HepG2 (cell line): ENCODE measurements around the gene ZBTB9. TPM values are rescaled to one million over a fixed set of nuclear protein-coding genes. Genes with fewer than 3 reads are reported as not detected.

Source experiments
- ATF3 ChIP-seq: sonication (generic); formaldehyde crosslinking; IDR thresholded peaks from 2 replicates; pipeline ENCODE4 v1.4.0; 2020; ENCODE audit warnings: missing genetic modification reagents
- GATAD1 ChIP-seq: IDR thresholded peaks from 2 replicates; pipeline ENCODE4 v1.6.1; 2016; ENCODE audit warnings: missing genetic modification reagents, missing compliant biosample characterization
- HMG20B ChIP-seq: conservative IDR thresholded peaks from 2 replicates; pipeline ENCODE4 v1.6.1; 2016; ENCODE audit warnings: missing genetic modification reagents, missing compliant biosample characterization
- HMGXB4 ChIP-seq, 2 experiments: sonication (generic) in 1 of 2; formaldehyde crosslinking in 1 of 2; IDR thresholded peaks; 2 replicates each; pipeline versions ENCODE4 v1.4.0 to v1.6.1; 2018 to 2020; ENCODE audit warnings: missing genetic modification reagents in 2 of 2, borderline replicate concordance in 1 of 2, low read depth in 1 of 2, mild to moderate bottlenecking in 1 of 2, missing biosample characterization in 1 of 2
- ISX ChIP-seq: sonication (generic); formaldehyde crosslinking; conservative IDR thresholded peaks from 2 replicates; pipeline ENCODE4 v1.5.0; 2020; ENCODE audit warnings: missing genetic modification reagents
- KLF11 ChIP-seq: IDR thresholded peaks from 2 replicates; pipeline ENCODE4 v1.6.1; 2016; ENCODE audit warnings: missing compliant biosample characterization
- MBD4 ChIP-seq: IDR thresholded peaks from 2 replicates; pipeline ENCODE4 v1.6.1; 2012; ENCODE audit warnings: low read length, inconsistent platforms, borderline replicate concordance
- NCOA1 ChIP-seq: sonication (generic); formaldehyde crosslinking; IDR thresholded peaks from 2 replicates; pipeline ENCODE4 v1.9.0; 2021; ENCODE audit warnings: missing genetic modification reagents
- POGZ ChIP-seq: sonication (generic); formaldehyde crosslinking; IDR thresholded peaks from 2 replicates; pipeline ENCODE4 v1.4.0; 2020; ENCODE audit warnings: mild to moderate bottlenecking, missing genetic modification reagents
- SUZ12 ChIP-seq: fragments of 150-350 bp; IDR thresholded peaks from 2 replicates; pipeline ENCODE4 v1.6.1; 2014; ENCODE audit warnings: low read depth, low read length
- TCF12 ChIP-seq, 2 experiments: fragments of 450-650 bp in 1 of 2; sonication (generic) in 1 of 2; formaldehyde crosslinking in 1 of 2; IDR thresholded peaks; 2 replicates each; pipeline versions ENCODE4 v1.6.1 to v1.8.0; 2017 to 2022; ENCODE audit warnings: antibody characterized with exemption in 1 of 2, mild to moderate bottlenecking in 1 of 2, missing genetic modification reagents in 1 of 2, moderate library complexity in 1 of 2
- TGIF2 ChIP-seq: IDR thresholded peaks from 2 replicates; pipeline ENCODE4 v1.6.1; 2016; ENCODE audit warnings: control low read depth, missing compliant biosample characterization
- USF2 ChIP-seq, 2 experiments: sonication (generic) in 1 of 2; formaldehyde crosslinking in 1 of 2; IDR thresholded peaks; 2 replicates each; pipeline versions ENCODE4 v1.5.1 to v1.6.1; 2011 to 2020; ENCODE audit warnings: borderline replicate concordance in 1 of 2, low read depth in 1 of 2, low read length in 1 of 2, mild to moderate bottlenecking in 1 of 2, missing genetic modification reagents in 1 of 2, moderate library complexity in 1 of 2
- ZFP62 ChIP-seq: sonication (generic); formaldehyde crosslinking; IDR thresholded peaks from 2 replicates; pipeline ENCODE4 v1.4.0; 2020; ENCODE audit warnings: missing genetic modification reagents
- ZNF615 ChIP-seq: sonication (generic); formaldehyde crosslinking; IDR thresholded peaks from 2 replicates; pipeline ENCODE4 v1.5.0; 2020; ENCODE audit warnings: mild to moderate bottlenecking, missing genetic modification reagents, borderline replicate concordance
- polyA plus RNA-seq, 8 experiments: library from polyadenylated mRNA; depleted of rRNA in 3 of 8; stranded (reverse) in 7 of 8; unstranded in 1 of 8; fragments of >200 nt; fragmentation: Illumina TruSeq in 4 of 8; extraction: Trizol in 4 of 8; gene quantifications; 2 replicates each; pipeline versions ENCODE4 v1.2.1 to v1.2.3, GENCODE V29; 2011 to 2016; ENCODE audit warnings: low read depth in 4 of 8, missing spikeins in 1 of 8, mixed read lengths in 1 of 8; ENCODE audit not compliant: insufficient read depth in 1 of 8
- total RNA-seq, 5 experiments: library from RNA; depleted of rRNA; stranded (reverse); fragments of >200 nt; fragmentation: Illumina TruSeq; extraction: Trizol; gene quantifications; 2 replicates each; pipeline ENCODE4 v1.2.3, GENCODE V29; 2016; ENCODE audit warnings: low read depth in 1 of 5
- TF ChIP-seq, protein P1 (sequence below): sonication (generic); formaldehyde crosslinking; IDR thresholded peaks from 2 replicates; pipeline ENCODE4 v1.5.0; 2020; ENCODE audit warnings: missing genetic modification reagents
- TF ChIP-seq, protein P2 (sequence below): sonication (generic); formaldehyde crosslinking; IDR thresholded peaks from 2 replicates; pipeline ENCODE4 v1.5.0; 2020; ENCODE audit warnings: missing genetic modification reagents
- TF ChIP-seq, protein P3 (sequence below): sonication (generic); formaldehyde crosslinking; conservative IDR thresholded peaks from 2 replicates; pipeline ENCODE4 v1.4.0; 2020; ENCODE audit warnings: missing genetic modification reagents
- TF ChIP-seq, protein P4 (sequence below): sonication (generic); formaldehyde crosslinking; IDR thresholded peaks from 2 replicates; pipeline ENCODE4 v1.4.0; 2020; ENCODE audit warnings: mild to moderate bottlenecking, missing genetic modification reagents

The ZBTB9 gene
- total and polyA plus RNA-seq, 2 of the 13 experiments (the other 11 are each of a cell fraction or from before 2014, with no cell fraction given): 5.3 to 9.2 TPM

DNA sequence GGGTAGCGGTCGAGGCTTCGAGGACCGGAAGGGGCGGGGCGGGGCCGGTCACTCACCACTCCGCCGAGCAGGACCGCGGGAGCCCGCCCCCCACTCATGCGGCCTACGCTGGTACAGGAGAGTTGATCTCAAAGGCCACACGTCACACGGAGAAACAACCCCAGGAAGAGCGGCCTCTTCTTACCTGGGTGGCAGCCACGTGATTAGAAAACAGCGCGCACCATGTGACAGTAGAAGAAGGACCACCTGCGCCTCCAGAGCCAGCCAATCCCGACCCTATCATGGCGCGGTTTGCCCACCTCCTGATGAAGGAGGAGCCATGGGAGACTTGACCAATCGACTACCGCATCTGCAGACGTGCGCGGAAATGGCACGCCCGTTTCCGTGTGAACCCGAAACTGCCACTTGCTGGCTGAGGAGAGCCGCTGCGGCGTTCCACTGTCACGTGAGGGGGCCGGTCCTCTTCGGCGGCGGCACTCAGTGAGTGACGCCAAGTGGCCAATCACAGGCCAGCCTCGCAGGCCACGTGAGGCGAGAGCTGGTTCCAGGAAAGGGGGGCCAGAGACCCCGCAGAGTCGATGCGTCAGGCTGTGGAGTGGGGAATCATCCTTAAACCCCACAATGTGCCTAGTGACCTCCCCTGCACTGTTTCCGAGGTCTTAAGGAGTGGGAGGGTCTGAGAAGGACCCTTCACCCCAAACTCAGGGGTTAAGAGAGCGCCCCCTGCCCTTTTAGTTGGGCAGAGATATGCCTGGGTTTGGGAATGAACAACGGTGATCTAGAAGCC is 36.3 kb upstream of the ZBTB9 start, which contains the start of gene CUTA (continued):
- TF ChIP-seq HMGXB4 (CRISPR knock-in tag; IDR thresholded peaks at IDR 0.05; ENCODE audit: borderline replicate concordance in 1 of 2, low read depth in 1 of 2): peak; percentile 81 to 89
- peak; percentile 98 for TF ChIP-seq USF2 (IDR thresholded peaks at IDR 0.05; ENCODE audit: low read depth, low read length)
- TF ChIP-seq USF2 (CRISPR knock-in tag; IDR thresholded peaks at IDR 0.05; ENCODE audit: borderline replicate concordance): peak; percentile 100
- TF ChIP-seq, protein P1, sequence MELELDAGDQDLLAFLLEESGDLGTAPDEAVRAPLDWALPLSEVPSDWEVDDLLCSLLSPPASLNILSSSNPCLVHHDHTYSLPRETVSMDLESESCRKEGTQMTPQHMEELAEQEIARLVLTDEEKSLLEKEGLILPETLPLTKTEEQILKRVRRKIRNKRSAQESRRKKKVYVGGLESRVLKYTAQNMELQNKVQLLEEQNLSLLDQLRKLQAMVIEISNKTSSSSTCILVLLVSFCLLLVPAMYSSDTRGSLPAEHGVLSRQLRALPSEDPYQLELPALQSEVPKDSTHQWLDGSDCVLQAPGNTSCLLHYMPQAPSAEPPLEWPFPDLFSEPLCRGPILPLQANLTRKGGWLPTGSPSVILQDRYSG (CRISPR knock-in tag): peak; percentile 95
- TF ChIP-seq, protein P2, sequence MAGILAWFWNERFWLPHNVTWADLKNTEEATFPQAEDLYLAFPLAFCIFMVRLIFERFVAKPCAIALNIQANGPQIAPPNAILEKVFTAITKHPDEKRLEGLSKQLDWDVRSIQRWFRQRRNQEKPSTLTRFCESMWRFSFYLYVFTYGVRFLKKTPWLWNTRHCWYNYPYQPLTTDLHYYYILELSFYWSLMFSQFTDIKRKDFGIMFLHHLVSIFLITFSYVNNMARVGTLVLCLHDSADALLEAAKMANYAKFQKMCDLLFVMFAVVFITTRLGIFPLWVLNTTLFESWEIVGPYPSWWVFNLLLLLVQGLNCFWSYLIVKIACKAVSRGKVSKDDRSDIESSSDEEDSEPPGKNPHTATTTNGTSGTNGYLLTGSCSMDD (CRISPR knock-in tag): no peak
- TF ChIP-seq ATF3 (CRISPR knock-in tag): peak; percentile 29; the same call in 1 of the 2 replicates
- TF ChIP-seq SUZ12: no peak
- TF ChIP-seq, protein P3, sequence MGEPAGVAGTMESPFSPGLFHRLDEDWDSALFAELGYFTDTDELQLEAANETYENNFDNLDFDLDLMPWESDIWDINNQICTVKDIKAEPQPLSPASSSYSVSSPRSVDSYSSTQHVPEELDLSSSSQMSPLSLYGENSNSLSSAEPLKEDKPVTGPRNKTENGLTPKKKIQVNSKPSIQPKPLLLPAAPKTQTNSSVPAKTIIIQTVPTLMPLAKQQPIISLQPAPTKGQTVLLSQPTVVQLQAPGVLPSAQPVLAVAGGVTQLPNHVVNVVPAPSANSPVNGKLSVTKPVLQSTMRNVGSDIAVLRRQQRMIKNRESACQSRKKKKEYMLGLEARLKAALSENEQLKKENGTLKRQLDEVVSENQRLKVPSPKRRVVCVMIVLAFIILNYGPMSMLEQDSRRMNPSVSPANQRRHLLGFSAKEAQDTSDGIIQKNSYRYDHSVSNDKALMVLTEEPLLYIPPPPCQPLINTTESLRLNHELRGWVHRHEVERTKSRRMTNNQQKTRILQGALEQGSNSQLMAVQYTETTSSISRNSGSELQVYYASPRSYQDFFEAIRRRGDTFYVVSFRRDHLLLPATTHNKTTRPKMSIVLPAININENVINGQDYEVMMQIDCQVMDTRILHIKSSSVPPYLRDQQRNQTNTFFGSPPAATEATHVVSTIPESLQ (CRISPR knock-in tag): no peak
- peak; percentile 57; the same call in 1 of the 2 replicates for TF ChIP-seq KLF11
- TF ChIP-seq ISX (CRISPR knock-in tag): 0 out of 2 replicates have a peak, but pooled peaks have one; percentile 24
- TF ChIP-seq NCOA1: 0 out of 2 replicates have a peak, but pooled peaks have one; percentile 22
- TF ChIP-seq HMG20B (CRISPR knock-in tag): peak; percentile 37
- no peak for TF ChIP-seq ZNF615 (CRISPR knock-in tag)
- TF ChIP-seq GATAD1 (CRISPR knock-in tag): peak; percentile 90
- TF ChIP-seq TCF12 (IDR thresholded peaks at IDR 0.05): no peak
- TF ChIP-seq TCF12 (CRISPR knock-in tag; IDR thresholded peaks at IDR 0.05): peak; percentile 51; the same call in 1 of the 2 replicates
- TF ChIP-seq TGIF2 (CRISPR knock-in tag): peak; percentile 97
- no peak for TF ChIP-seq ZFP62 (CRISPR knock-in tag)
- peak; percentile 89 for TF ChIP-seq POGZ (CRISPR knock-in tag)
- no peak for TF ChIP-seq MBD4
- TF ChIP-seq, protein P4, sequence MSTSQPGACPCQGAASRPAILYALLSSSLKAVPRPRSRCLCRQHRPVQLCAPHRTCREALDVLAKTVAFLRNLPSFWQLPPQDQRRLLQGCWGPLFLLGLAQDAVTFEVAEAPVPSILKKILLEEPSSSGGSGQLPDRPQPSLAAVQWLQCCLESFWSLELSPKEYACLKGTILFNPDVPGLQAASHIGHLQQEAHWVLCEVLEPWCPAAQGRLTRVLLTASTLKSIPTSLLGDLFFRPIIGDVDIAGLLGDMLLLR (CRISPR knock-in tag): peak; percentile 87
